Upper lobe of right lung (tissue), 1 donor: Measurements from ENCODE around the gene PPP2R5C. TPM values are rescaled to one million over a fixed set of nuclear protein-coding genes. Genes with fewer than 3 reads are reported as not detected.

Source experiments
- ATAC-seq: fragments of 200-7000 bp; cut with Tn5 transposase; one replicate; pipeline ENCODE4 v1.9.1; 2020; ENCODE audit warnings: mild to moderate bottlenecking, moderate library complexity
- DNase-seq: peaks from one replicate; pipeline ENCODE4 v3.0.0-alpha.2; 2020
- H3K27ac ChIP-seq: fragments of 200-600 bp; one replicate; pipeline ENCODE4 v1.8.0; 2022
- H3K27me3 ChIP-seq: fragments of 200-600 bp; one replicate; pipeline ENCODE4 v1.8.0; 2022; ENCODE audit warnings: mild to moderate bottlenecking
- H3K36me3 ChIP-seq: fragments of 200-600 bp; one replicate; pipeline ENCODE4 v1.8.0; 2022
- H3K4me1 ChIP-seq: fragments of 200-600 bp; one replicate; pipeline ENCODE4 v1.8.0; 2022
- H3K4me3 ChIP-seq: fragments of 200-600 bp; one replicate; pipeline ENCODE4 v1.8.0; 2022; ENCODE audit warnings: mild to moderate bottlenecking
- H3K9me3 ChIP-seq: fragments of 200-600 bp; one replicate; pipeline ENCODE4 v1.8.0; 2022
- CTCF ChIP-seq: fragments of 200-600 bp; IDR thresholded peaks from one replicate; pipeline ENCODE4 v1.8.0; 2022; ENCODE audit warnings: antibody characterized with exemption
- intact Hi-C: fragments of 100-400 bp; cut with DNase I; formaldehyde crosslinking; loops from one replicate; pipeline ENCODE4 v1.11.0; 2022
- total RNA-seq: library from RNA; stranded (reverse); fragmentation: NEBNext Ultra II Directional; extraction: Animal tissue kit (Norgen Biotek cat#: 25700); gene quantifications from one replicate; pipeline ENCODE4 v1.2.1, GENCODE V29; 2021
- donor health status: DM: no; HTN: yes; CAD: no; lungs with severe emphysema.

PPP2R5C gene
- total RNA-seq, 1 donor from 2014 or later, result 165 TPM

- ATAC-seq (no peak), DNase-seq (no peak)
- Histone ChIP-seq H3K36me3 (peaks cover 91% of the 10 kb centered on the region), H3K27ac (no peak overlapping the region), H3K9me3 (no peaks in the 10 kb centered on the region), H3K4me3 (no peak overlapping the region), H3K27me3 (no peaks in the 10 kb centered on the region), H3K4me1 (no peaks in the 10 kb centered on the region)
- TF ChIP-seq CTCF, result no peak
- intact Hi-C loops, result no loop called here
These were observed 133.0 kb downstream of the PPP2R5C start for GRCh38 chr14:101894365-101895081.

DNA sequence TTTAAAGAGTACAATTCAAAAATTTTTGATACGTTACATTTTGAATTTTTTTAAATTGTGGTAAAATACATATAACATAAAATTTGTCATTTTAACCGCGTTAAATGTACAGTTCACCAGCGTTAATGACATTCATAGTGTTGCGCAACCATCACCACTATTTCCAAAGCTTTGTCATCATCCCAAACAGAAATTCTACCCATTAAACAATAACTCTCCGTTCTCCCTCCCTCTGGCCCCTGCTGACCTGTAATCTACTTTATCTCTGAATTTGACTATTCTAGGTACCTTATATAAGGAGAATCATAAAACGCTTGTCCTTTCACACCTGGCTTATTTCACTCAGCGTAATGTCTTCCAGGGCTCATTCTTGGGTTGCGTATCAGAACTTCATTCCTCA is 133.7 kb downstream of the PPP2R5C start:
- DNase-seq, result no peak
- Histone ChIP-seq H3K4me1 (no peaks in the 10 kb centered on the region), H3K4me3 (no peak overlapping the region), H3K9me3 (no peaks in the 10 kb centered on the region), H3K27ac (no peak overlapping the region), H3K27me3 (no peaks in the 10 kb centered on the region), H3K36me3 (peaks cover 90% of the 10 kb centered on the region)
- ATAC-seq, result no peak
- intact Hi-C loops, result no loop called here
- no peak for TF ChIP-seq CTCF

- Histone ChIP-seq H3K4me1 (no peaks in the 10 kb centered on the region), H3K36me3 (peaks cover 96% of the 10 kb centered on the region), H3K27me3 (no peaks in the 10 kb centered on the region), H3K9me3 (no peaks in the 10 kb centered on the region), H3K4me3 (no peak overlapping the region), H3K27ac (no peak overlapping the region)
- no peak for TF ChIP-seq CTCF
- ATAC-seq (no peak), DNase-seq (no peak)
- intact Hi-C loops, result no loop called here
These were observed 135.8 kb downstream of the PPP2R5C start for GRCh38 chr14:101897326-101897725.

DNA sequence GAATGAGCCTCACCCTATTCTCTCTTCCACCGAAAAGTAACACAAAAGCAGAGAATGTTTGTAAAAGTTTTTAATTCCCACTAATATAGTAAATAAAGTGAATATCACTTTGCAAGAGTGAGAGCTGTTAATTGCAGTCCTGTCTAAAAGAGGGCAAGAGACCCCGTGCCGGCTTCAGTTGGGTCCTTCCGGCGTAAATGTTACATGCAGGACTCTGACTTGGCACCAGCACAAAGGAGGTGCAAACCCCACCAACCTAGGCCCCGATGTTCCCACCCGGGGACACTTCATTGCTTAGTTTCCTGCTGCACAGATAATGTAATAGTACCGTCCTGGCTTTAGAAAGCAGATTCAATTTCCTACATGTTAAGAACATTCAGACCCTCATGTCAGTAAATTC is 136.9 kb downstream of the PPP2R5C start:
- no peaks in the 10 kb centered on the region for H3K9me3 ChIP-seq
- no peak for DNase-seq
- no peak overlapping the region for H3K4me3 ChIP-seq
- H3K27ac ChIP-seq, result no peak overlapping the region
- intact Hi-C loops, result no loop called here
- no peak for ATAC-seq
- no peaks in the 10 kb centered on the region for H3K4me1 ChIP-seq
- H3K27me3 ChIP-seq, result no peaks in the 10 kb centered on the region
- peaks cover 96% of the 10 kb centered on the region for H3K36me3 ChIP-seq
- no peak for TF ChIP-seq CTCF

- DNase-seq, result no peak
- intact Hi-C loops, result no loop called here
- ATAC-seq, result no peak
- Histone ChIP-seq H3K9me3 (no peaks in the 10 kb centered on the region), H3K4me1 (no peaks in the 10 kb centered on the region), H3K27me3 (no peaks in the 10 kb centered on the region), H3K27ac (no peak overlapping the region), H3K36me3 (peaks cover 96% of the 10 kb centered on the region), H3K4me3 (no peak overlapping the region)
- TF ChIP-seq CTCF, result no peak
These were observed 137.8 kb downstream of the PPP2R5C start for GRCh38 chr14:101899263-101899662.

DNA sequence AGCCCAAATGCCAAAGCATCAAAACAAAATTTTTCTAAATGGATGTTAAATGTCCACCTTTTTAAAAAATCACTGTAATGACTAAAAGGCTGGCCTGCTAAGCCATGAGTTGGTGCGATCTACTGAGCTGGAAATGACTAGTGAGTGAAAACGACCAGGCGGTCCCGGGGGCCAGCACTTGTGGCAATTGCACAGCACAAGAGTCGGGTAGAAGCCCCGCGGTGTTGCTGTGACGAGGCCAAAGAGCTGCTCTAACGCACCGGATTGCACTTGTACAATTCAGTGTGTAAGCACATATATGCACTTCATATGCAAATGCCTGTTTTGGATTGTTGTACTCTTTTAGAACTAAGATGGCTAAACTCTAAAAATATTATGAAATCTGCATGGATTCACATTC is 138.7 kb downstream of the PPP2R5C start:
- no peak for ATAC-seq
- H3K27me3 ChIP-seq, result no peaks in the 10 kb centered on the region
- TF ChIP-seq CTCF, result no peak
- H3K4me3 ChIP-seq, result no peak overlapping the region
- no peaks in the 10 kb centered on the region for H3K9me3 ChIP-seq
- no peak for DNase-seq
- intact Hi-C loops, result no loop called here
- no peak overlapping the region for H3K27ac ChIP-seq
- H3K36me3 ChIP-seq, result peaks cover 96% of the 10 kb centered on the region
- no peaks in the 10 kb centered on the region for H3K4me1 ChIP-seq
